Mesendoderm (in vitro differentiated cells): ENCODE data around the gene RAI14.

ENCODE experiments used
- DNase-seq: peaks from one replicate; pipeline ENCODE4 v3.0.0; 2013
- H2AK5ac ChIP-seq: 2 replicates; pipeline ENCODE4 v1.6.1; 2013; ENCODE audit warnings: low read length, inconsistent platforms
- H2BK120ac ChIP-seq: 2 replicates; pipeline ENCODE4 v1.6.1; 2013; ENCODE audit warnings: low read depth, mild to moderate bottlenecking, low read length, moderate library complexity, mixed read lengths
- H2BK15ac ChIP-seq: replicated peaks from 2 replicates; pipeline ENCODE4 v1.6.1; 2013; ENCODE audit warnings: low read depth, mild to moderate bottlenecking, moderate library complexity
- H2BK5ac ChIP-seq: 2 replicates; pipeline ENCODE4 v1.6.1; 2013; ENCODE audit warnings: low read length, inconsistent platforms
- H3K18ac ChIP-seq: 2 replicates; pipeline ENCODE4 v1.6.1; 2013; ENCODE audit warnings: mild to moderate bottlenecking, low read length, mixed read lengths
- H3K23ac ChIP-seq: one replicate; pipeline ENCODE4 v1.6.1; 2013; ENCODE audit warnings: low read length
- H3K27ac ChIP-seq: 2 replicates; pipeline ENCODE4 v1.5.1; 2013; ENCODE audit warnings: low read depth, mild to moderate bottlenecking, inconsistent platforms, low read length, moderate library complexity
- H3K27me3 ChIP-seq: 2 replicates; pipeline ENCODE4 v1.6.1; 2013; ENCODE audit warnings: low read length, control low read depth, mild to moderate bottlenecking, inconsistent platforms; ENCODE audit not compliant: insufficient read depth, poor library complexity
- H3K36me3 ChIP-seq: 2 replicates; pipeline ENCODE4 v1.6.1; 2013; ENCODE audit warnings: low read length, inconsistent platforms; ENCODE audit not compliant: control insufficient read depth, insufficient read depth
- H3K4ac ChIP-seq: one replicate; pipeline ENCODE4 v1.6.1; 2013; ENCODE audit warnings: low read depth, mild to moderate bottlenecking, low read length, moderate library complexity
- H3K4me1 ChIP-seq: 2 replicates; pipeline ENCODE4 v1.6.1; 2013; ENCODE audit warnings: low read depth, low read length, inconsistent platforms; ENCODE audit not compliant: control insufficient read depth
- H3K4me2 ChIP-seq: 2 replicates; pipeline ENCODE4 v1.6.1; 2013; ENCODE audit warnings: low read length
- H3K4me3 ChIP-seq: 2 replicates; pipeline ENCODE4 v1.5.1; 2013; ENCODE audit warnings: mild to moderate bottlenecking, low read length
- H3K56ac ChIP-seq: one replicate; pipeline ENCODE4 v1.6.1; 2013; ENCODE audit warnings: low read length
- H3K79me1 ChIP-seq: 2 replicates; pipeline ENCODE4 v1.6.1; 2013; ENCODE audit warnings: low read length, inconsistent platforms
- H3K79me2 ChIP-seq: 2 replicates; pipeline ENCODE4 v1.6.1; 2013; ENCODE audit warnings: mild to moderate bottlenecking, low read length; ENCODE audit not compliant: control insufficient read depth, insufficient read depth
- H3K9ac ChIP-seq: 2 replicates; pipeline ENCODE4 v1.6.1; 2013; ENCODE audit warnings: low read length, inconsistent platforms
- H4K5ac ChIP-seq: one replicate; pipeline ENCODE4 v1.6.1; 2013; ENCODE audit warnings: low read length
- H4K8ac ChIP-seq: one replicate; pipeline ENCODE4 v1.6.1; 2013; ENCODE audit warnings: low read depth, mild to moderate bottlenecking, control low read depth, low read length, moderate library complexity
- whole genome bisulfite sequencing: extraction: QIAGEN DNeasy Blood & Tissue Kit; methylation state at CpG from one replicate; pipeline ENCODE4 v1.1.7; 2013; ENCODE audit warnings: low lambda C conversion rate, missing lambda C conversion rate; ENCODE audit not compliant: insufficient coverage; ENCODE audit errors: extremely low coverage; 5-methylcytosine and 5-hydroxymethylcytosine counted together

Gene RAI14

DNA sequence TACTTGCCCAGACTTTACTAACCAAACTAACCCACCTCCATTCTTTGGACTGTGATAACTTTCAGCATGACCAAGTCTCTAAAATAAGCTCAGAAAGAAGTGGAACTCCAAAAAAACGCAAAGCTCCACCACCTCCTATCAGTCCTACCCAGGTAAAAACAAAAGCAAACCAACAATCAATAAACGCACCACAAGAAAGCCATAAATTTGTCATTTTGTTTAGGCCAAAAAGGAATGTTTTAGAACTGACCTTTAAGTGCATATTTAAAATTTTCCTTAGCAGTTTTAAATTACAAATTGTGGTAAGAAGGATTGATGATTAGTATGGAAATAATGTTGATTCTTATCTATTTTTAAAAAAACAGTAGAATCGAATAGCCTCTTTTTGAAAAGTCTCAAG, 157.4 kb downstream of the RAI14 start:
- H3K18ac ChIP-seq: no peak overlapping the region
- no peak overlapping the region for H3K4me2 ChIP-seq
- WGBS: no CpG with 5 or more reads among the region's 3 CpGs
- no peak overlapping the region for H3K4me3 ChIP-seq
- H4K5ac ChIP-seq: no peak overlapping the region
- no peak overlapping the region for H2BK5ac ChIP-seq
- H3K4me1 ChIP-seq: no peaks in the 10 kb centered on the region
- no peak overlapping the region for H3K9ac ChIP-seq
- no peak overlapping the region for H2AK5ac ChIP-seq
- H2BK15ac ChIP-seq: no peak overlapping the region
- H3K36me3 ChIP-seq: no peaks in the 10 kb centered on the region
- no peak overlapping the region for H3K4ac ChIP-seq
- DNase-seq: no peak
- no peak overlapping the region for H2BK120ac ChIP-seq
- no peaks in the 10 kb centered on the region for H3K79me1 ChIP-seq
- no peak overlapping the region for H3K56ac ChIP-seq
- no peak overlapping the region for H4K8ac ChIP-seq
- H3K27me3 ChIP-seq: no peaks in the 10 kb centered on the region
- H3K79me2 ChIP-seq: no peaks in the 10 kb centered on the region
- H3K27ac ChIP-seq: no peak overlapping the region
- H3K23ac ChIP-seq: no peak overlapping the region

DNA sequence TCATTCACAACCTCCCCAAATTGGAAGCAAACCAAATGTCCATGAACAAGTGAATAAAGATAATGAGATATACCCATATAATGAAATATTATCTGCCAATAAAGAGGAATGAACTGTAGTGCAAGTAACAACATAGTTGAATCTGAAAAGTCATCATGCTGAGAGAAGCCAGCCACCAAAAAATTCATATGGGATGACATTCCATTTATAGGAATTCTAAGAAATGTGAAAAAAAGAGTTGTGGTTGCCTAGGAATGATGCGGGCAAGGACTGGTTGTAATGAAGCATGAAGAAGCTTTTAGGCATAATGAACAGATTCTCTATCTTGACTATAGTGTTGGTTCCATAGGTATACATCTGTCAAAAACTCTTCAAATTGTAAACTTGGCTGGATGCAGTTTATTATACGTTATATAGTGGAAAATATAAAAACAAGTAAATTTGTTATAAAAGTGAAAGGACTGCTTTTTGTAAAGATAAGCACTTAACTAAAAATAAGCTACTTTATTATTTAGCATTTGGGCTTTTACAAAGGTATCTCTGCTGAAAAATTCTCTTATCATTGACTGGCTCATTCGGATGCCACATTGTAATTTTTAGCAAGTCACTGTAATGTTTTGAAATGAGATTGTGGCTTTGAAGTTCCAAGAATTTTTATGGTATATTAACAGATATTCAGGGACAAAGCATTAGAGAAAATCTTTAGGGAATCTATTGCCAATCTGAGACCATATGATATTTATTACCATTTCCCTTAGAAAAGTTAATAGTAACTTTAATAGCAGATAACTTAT, 161.6 kb downstream of the RAI14 start:
- no peak overlapping the region for H2BK15ac ChIP-seq
- no peak overlapping the region for H2BK120ac ChIP-seq
- no peak for DNase-seq
- peaks cover 3% of the 10 kb centered on the region for H3K36me3 ChIP-seq
- no peak overlapping the region for H2BK5ac ChIP-seq
- no peak overlapping the region for H3K23ac ChIP-seq
- H3K9ac ChIP-seq: no peak overlapping the region
- no peak overlapping the region for H4K5ac ChIP-seq
- H3K4me2 ChIP-seq: no peak overlapping the region
- no peak overlapping the region for H2AK5ac ChIP-seq
- no peak overlapping the region for H4K8ac ChIP-seq
- no peak overlapping the region for H3K18ac ChIP-seq
- H3K79me1 ChIP-seq: no peaks in the 10 kb centered on the region
- no peak overlapping the region for H3K4ac ChIP-seq
- H3K27me3 ChIP-seq: no peaks in the 10 kb centered on the region
- no peaks in the 10 kb centered on the region for H3K4me1 ChIP-seq
- WGBS: 100% methylated on average over 1 of the region's 3 CpGs
- no peaks in the 10 kb centered on the region for H3K79me2 ChIP-seq
- no peak overlapping the region for H3K4me3 ChIP-seq
- no peak overlapping the region for H3K27ac ChIP-seq
- H3K56ac ChIP-seq: no peak overlapping the region

DNA sequence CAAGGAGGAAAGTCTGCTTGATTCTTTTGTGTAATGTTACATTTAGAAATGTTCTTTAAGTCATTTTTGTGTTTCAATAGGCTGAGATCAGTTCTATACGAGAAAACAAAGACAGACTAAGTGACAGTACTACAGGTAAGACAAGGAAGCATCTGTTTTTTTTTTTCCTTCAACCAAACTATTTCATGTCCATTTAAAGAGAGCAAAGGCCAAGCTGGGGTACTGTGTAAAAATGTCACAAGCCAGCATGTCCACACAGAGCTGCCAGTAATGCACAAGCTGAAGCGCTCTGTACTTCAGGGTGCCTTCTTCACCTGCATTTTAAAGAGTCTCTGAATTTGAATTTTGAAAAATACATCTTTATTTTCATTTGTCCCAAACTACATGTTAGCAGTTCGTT, 162.6 kb downstream of the RAI14 start:
- Histone ChIP-seq H3K4ac (no peak overlapping the region), H3K56ac (no peak overlapping the region), H4K8ac (no peak overlapping the region), H3K27me3 (no peaks in the 10 kb centered on the region), H3K9ac (no peak overlapping the region), H3K4me2 (no peak overlapping the region), H2AK5ac (no peak overlapping the region), H3K4me1 (no peaks in the 10 kb centered on the region), H3K23ac (no peak overlapping the region), H3K79me2 (no peaks in the 10 kb centered on the region), H2BK120ac (no peak overlapping the region), H3K79me1 (no peaks in the 10 kb centered on the region), H3K18ac (no peak overlapping the region), H3K27ac (no peak overlapping the region), H3K36me3 (peaks cover 8% of the 10 kb centered on the region), H2BK5ac (no peak overlapping the region), H4K5ac (no peak overlapping the region), H3K4me3 (no peak overlapping the region), H2BK15ac (no peak overlapping the region)
- no CpG with 5 or more reads among the region's 3 CpGs for WGBS
- no peak for DNase-seq

DNA sequence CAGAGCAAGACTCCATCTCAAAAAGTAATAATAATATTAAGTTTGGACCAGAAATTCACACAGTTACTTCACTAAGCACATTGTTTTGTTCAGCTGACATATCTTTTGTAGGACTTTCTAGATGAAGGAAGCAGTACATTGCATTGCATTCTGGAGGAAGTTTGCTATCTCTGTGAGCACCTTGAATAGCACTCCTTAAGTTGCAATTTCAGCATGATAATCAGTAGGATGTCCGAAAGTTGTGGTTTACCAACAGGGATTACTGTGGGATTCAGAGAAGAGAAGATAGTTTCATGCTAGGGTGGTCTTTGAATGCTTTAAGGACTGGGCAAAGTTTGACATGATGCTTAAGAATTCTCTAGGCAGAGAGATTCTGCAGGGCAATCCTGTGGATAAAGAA, 164.5 kb downstream of the RAI14 start:
- H3K9ac ChIP-seq: no peak overlapping the region
- H3K27me3 ChIP-seq: no peaks in the 10 kb centered on the region
- WGBS: no CpG with 5 or more reads among the region's 1 CpG
- no peaks in the 10 kb centered on the region for H3K79me1 ChIP-seq
- no peak overlapping the region for H3K23ac ChIP-seq
- H2AK5ac ChIP-seq: no peak overlapping the region
- H3K79me2 ChIP-seq: no peaks in the 10 kb centered on the region
- no peak overlapping the region for H3K56ac ChIP-seq
- no peak overlapping the region for H3K4me3 ChIP-seq
- H3K36me3 ChIP-seq: peaks cover 8% of the 10 kb centered on the region
- H3K27ac ChIP-seq: no peak overlapping the region
- no peak overlapping the region for H2BK15ac ChIP-seq
- no peak overlapping the region for H4K5ac ChIP-seq
- DNase-seq: no peak
- H3K4me2 ChIP-seq: no peak overlapping the region
- H3K4me1 ChIP-seq: no peaks in the 10 kb centered on the region
- no peak overlapping the region for H4K8ac ChIP-seq
- no peak overlapping the region for H3K4ac ChIP-seq
- H2BK5ac ChIP-seq: no peak overlapping the region
- H3K18ac ChIP-seq: no peak overlapping the region
- no peak overlapping the region for H2BK120ac ChIP-seq

DNA sequence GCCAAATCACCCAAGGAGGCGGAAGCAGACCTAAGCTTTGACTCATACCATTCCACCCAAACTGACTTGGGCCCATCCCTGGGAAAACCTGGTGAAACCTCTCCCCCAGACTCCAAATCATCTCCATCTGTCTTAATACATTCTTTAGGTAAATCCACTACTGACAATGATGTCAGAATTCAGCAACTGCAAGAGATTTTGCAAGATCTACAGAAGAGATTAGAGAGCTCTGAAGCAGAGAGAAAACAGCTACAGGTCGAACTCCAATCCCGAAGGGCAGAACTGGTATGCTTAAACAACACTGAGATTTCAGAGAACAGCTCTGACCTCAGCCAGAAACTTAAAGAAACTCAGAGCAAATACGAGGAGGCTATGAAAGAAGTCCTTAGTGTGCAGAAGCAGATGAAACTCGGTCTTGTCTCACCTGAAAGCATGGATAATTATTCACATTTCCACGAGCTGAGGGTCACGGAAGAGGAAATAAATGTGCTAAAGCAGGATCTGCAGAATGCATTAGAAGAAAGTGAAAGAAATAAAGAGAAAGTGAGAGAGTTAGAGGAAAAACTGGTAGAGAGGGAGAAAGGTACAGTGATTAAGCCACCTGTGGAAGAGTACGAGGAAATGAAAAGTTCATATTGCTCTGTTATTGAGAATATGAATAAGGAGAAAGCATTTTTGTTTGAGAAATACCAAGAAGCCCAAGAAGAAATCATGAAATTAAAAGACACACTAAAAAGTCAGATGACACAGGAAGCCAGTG, 167.0 kb downstream of the RAI14 start:
- Histone ChIP-seq H2BK120ac (no peak overlapping the region), H3K27me3 (no peaks in the 10 kb centered on the region), H3K4me2 (no peak overlapping the region), H3K36me3 (peaks cover 17% of the 10 kb centered on the region), H2AK5ac (no peak overlapping the region), H3K4ac (no peak overlapping the region), H2BK5ac (no peak overlapping the region), H3K9ac (no peak overlapping the region), H3K79me1 (no peaks in the 10 kb centered on the region), H3K27ac (no peak overlapping the region), H3K56ac (no peak overlapping the region), H2BK15ac (no peak overlapping the region), H3K18ac (no peak overlapping the region), H4K8ac (no peak overlapping the region), H3K79me2 (no peaks in the 10 kb centered on the region), H3K4me1 (no peaks in the 10 kb centered on the region), H3K4me3 (no peak overlapping the region), H4K5ac (no peak overlapping the region), H3K23ac (no peak overlapping the region)
- no peak for DNase-seq
- WGBS: no CpG with 5 or more reads among the region's 8 CpGs
